HG03097 (cell line): ENCODE data around the gene BPIFB3.
"Not testable (repeated sequence)": the region's sequence is repeated elsewhere in the genome, so short reads cannot be mapped to it uniquely, and the experiment has no call there.

Experiments
- ATAC-seq: cut with Tn5 transposase; IDR thresholded peaks from one replicate; pipeline ENCODE4 v1.9.1; 2021; ENCODE audit not compliant: unreplicated experiment, low FRiP score

BPIFB3 gene

DNA sequence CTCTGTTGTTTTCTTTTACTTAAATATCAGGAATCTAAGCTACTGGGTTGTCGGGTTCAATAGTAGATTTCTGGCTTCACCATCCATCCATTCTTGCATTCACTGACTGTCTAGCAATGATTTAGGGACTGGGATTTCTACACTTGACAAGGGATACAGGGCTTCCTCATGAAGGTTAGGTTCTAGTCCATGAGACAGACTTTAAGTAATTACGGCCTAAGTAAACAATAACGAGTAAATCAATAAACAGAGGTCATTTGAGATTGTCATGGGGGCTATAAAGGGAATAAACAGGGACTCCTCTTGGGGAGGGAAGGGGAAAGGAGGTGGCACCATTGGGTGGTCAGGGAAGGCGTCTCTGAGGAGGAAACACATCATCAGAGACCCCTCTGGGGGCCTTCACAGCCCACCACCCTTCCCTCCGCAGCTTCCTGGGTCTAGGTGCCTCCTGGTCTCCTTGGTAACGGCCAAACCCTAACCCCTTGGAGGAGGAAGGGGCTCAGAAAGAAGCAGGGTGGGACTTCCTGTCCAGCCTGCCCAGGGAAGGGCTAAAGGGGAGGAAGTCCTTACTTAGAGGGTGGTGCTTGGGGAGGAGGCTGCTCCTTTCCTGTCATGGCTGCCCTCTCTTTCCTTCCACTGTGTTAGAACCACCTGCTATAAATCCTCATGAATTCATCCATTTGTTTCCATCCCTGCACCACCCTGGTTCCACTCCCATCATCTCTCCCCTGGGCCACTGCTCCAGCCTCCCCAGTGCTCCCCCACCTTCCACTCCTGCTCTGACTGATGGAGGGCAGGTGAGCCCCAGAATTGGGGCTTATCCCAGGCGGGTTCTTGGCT lies 59.1 kb downstream of the BPIFB3 start:
- ATAC-seq = no peak

DNA sequence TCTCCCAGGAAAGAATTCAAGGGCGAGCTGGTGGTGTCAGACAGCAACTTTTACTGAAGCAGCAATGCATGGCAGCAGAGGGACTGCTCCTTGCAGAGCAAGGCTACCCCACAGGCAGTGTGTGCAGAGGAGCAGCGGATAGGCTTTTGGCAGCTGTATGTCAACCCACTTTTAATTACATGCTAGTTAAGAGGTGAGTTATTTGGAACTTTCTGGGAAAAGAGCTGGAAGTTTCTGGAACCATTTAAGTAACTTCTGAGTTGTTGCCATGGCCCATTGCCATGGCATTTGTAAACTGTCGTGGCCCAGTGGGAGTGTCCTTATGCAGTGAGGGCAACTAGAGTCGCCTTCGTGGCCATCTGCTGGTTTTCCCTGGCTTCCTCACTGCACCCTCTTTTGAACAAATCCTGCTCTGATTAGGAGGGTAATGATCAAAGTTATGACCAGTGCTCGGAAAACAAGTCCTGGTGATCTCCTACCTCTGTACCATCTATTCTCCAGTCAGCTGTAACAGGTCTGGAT lies 59.7 kb downstream of the BPIFB3 start:
- no peak for ATAC-seq

DNA sequence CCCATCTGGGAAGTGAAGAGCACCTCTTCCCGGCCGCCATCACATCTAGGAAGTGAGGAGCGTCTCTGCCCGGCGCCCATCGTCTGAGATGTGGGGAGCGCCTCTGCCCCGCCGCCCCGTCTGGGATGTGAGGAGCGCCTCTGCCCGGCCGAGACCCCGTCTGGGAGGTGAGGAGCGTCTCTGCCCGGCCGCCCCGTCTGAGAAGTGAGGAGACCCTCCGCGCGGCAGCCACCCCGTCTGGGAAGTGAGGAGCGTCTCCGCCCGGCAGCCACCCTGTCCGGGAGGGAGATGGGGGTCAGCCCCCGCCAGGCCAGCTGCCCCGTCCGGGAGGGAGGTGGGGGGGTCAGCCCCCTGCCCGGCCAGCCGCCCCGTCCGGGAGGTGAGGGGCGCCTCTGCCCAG lies 61.8 kb downstream of the BPIFB3 start:
- not testable (repeated sequence) for ATAC-seq

- ATAC-seq = no peak
Measured at GRCh38 chr20:33119725-33120720, 66.3 kb downstream of the BPIFB3 start.

GRCh38 chr20:33120934-33121333 lies 67.2 kb downstream of the BPIFB3 start:
- no peak for ATAC-seq

- ATAC-seq = not testable (repeated sequence)
Measured at GRCh38 chr20:33122297-33122696, 68.6 kb downstream of the BPIFB3 start.
